T-helper 1 cell (primary cell): Measurements from ENCODE around the gene NOP58.
A peak's percentile ranks its signal among the peaks of the same experiment; 100 is the strongest.
"Not testable (repeated sequence)": the region's sequence is repeated elsewhere in the genome, so short reads cannot be mapped to it uniquely, and the experiment has no call there.

Experiments
- DNase-seq, 5 donors: peaks; one replicate each; pipeline ENCODE4 v3.0.0-alpha.2; 2012 to 2020
- total RNA-seq, 4 donors: gene quantifications; one replicate each; lab custom pipeline; 2026; lab: John Stamatoyannopoulos, UW

Gene NOP58, protein sequence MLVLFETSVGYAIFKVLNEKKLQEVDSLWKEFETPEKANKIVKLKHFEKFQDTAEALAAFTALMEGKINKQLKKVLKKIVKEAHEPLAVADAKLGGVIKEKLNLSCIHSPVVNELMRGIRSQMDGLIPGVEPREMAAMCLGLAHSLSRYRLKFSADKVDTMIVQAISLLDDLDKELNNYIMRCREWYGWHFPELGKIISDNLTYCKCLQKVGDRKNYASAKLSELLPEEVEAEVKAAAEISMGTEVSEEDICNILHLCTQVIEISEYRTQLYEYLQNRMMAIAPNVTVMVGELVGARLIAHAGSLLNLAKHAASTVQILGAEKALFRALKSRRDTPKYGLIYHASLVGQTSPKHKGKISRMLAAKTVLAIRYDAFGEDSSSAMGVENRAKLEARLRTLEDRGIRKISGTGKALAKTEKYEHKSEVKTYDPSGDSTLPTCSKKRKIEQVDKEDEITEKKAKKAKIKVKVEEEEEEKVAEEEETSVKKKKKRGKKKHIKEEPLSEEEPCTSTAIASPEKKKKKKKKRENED
- total RNA-seq: 224 to 322 (median 260) reads per million in 4 donors

DNA sequence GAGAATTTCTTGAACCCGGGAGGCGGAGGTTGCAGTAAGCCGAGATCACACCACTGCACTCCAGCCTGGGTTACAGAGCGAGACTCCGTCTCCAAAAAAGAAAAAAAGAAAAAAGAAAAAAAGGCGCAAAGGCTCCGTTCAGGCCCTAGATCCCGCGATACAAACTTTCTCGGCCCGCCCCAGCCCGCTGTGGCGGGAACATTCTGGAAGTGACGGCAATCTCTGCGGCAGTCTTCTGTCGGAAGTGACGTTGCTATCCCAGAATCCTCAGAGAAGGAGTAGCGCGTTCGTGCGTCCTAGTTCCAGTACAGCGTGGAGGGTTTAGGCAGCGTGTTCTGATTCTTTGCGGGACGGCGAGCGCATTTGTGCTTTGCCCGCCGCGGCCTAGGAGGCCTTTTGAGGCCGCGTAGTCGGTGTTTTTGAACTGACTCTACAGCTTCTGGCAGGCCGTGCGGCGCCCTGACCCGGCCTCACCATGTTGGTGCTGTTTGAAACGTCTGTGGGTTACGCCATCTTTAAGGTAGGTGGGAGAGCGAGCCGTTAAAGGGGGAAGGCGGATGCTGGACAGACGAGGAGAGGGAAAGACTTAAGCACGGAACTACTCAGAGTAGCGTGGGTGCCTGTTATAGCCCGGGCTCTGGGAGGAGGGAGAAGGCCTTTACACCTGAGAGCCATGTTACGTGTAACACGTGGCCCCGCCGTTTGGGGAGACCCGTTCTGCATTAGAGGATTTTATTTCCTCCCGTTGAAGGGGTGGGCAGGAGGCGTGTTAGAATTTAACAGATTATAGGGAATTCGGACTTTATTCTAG is at the start of gene NOP58:
NOP58 (plus strand) TSS at position 297 of the 811 bp plus-strand sequence; CDS start at position 476, 179 bp downstream.
- peak; percentile 75 to 95 (median 88) for DNase-seq

DNA sequence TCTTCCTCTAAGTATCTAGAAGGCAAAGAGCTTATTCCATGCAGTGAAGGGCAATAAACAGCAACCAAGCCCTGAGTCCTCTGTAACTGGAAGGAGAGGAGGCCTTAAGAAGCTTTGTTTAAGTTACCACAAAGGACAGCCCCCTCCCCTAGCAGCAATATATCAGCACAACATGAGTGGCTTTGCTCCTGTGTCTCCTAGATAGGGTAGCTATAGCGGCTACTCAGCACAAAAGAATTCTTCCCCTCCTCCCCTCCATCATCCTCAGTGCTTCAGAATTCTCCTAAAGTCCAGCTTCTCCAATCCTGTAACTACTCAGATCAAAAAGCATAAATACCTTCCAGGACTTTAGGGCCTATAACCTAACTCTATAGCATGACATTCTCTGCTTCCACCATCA is 43.7 kb upstream of the NOP58 start:
- DNase-seq: no peak

DNA sequence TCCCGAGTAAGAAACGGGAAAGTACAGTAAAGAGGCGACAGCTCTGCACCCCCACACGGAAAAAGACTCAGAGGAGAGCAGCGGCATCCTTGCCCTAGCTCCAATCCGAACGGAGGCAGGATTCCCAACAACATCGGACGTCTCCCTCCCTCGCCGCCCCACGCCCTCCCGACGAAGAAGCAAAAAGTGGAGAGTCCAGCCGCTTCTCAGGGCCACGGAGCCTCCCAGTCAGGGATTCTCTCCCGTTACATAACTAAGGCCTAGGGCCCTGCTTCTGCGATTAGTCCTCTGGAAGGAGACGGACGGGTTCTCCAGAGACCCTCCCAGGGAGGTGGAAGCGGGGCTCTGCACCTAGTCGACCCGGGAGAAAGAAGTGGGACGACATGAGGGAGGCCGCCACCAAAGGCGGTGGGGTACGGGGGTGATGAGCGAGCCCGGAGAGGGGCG is 27.8 kb upstream of the NOP58 start:
- DNase-seq: peak in 4 of 5 donors; percentile 1 to 8 (median 4)

DNA sequence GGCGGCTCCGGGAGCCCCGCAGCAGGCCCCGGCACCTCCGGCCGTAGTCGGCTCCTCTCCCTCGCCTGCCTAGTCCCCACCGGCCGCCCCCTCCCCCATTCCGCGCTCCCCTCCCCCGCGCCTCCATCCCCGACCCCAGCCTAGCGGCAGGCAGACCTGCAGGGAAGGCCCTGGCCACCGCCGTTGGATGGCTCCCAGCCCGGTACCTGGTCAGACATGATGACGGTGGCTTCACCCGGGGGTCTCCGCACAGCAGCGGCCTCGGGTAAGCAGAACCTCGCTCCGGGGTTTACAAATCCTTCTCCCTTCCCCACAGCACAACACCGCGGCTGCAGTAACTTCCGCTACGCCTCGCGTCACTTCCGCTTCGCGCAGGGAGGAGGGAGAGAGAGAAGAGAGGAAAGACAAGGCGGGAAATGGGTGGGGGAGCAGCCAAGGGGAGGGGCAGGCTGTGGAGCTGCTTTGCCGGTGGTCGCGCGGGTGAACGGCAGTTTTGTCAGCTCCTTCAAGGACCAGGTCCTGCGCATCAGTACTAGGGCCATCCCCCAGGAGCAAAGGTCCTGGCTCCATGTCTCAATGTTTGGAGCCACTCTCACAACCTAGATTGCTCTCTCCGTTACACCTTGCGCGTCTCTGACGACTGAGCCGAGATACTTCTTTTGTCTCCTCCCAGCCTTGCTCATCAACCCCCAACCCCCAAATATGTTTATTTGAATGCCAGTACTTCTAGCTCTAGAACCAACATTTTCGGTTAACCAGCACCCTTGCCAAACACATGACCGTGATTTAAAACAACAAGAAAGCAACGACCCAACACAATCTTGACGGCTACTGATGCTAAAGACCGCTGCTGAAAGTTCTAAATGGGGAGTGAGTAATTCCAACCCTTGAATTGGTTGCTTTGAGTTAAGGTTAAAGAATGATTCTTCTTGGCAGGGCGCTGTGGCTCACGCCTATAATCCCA is 27.0 kb upstream of the NOP58 start, which contains the start of gene SUMO1:
SUMO1 (minus strand) TSS at position 364 of the 964 bp plus-strand sequence; CDS start at position 218, 146 bp downstream.
- peak; percentile 71 to 93 (median 85) for DNase-seq

DNA sequence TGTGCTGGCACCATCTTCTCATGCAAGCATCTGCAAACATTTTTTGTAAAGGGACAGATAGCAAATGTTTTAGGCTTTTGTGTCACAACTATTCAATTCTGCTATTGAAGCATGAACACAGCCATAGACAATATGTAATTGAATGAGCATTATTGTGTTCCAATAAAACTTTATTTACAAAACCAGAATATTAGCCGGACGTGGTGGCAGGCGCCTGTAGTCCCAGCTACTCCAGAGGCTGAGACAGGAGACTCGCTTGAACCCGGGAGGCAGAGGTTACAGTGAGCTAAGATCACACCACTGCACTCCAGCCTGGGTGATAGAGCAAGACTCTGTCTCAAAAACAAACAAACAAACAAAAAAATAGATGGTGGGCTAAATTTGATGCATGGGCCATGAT is 17.9 kb upstream of the NOP58 start:
- DNase-seq: not testable (repeated sequence)

DNA sequence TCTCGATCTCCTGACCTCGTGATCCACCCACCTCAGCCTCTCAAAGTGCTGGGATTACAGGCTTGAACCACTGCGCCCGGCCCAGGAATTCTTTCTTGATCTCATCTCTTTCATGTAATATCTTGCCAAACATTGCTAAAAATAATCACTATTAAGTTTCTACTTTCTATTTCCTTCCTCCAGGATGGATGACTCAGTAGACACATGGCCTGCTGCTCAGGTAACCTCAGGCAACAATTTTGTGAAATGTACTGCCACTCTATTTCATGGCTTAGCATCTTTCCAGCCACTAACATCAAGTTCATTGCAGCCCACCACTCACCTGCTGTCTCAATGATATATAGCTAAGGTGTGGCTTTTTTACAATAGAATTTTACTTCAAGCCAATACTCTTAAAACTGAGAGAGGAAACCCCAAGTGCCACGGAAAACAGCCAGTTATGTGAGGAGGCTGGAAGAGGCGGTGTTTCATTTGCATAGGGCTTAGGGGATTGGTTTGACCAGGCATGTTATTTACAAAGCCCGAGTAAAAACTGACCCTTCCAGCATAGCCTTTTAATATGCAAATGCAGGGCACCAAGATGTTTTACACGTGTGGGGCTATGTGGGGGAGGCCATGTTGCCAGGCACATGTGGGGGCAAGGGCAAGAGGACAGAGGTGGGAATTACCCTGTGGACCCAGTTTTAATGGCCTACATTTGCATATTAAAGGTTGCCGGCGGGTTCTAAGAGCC is 15.9 kb upstream of the NOP58 start:
- DNase-seq: no peak

DNA sequence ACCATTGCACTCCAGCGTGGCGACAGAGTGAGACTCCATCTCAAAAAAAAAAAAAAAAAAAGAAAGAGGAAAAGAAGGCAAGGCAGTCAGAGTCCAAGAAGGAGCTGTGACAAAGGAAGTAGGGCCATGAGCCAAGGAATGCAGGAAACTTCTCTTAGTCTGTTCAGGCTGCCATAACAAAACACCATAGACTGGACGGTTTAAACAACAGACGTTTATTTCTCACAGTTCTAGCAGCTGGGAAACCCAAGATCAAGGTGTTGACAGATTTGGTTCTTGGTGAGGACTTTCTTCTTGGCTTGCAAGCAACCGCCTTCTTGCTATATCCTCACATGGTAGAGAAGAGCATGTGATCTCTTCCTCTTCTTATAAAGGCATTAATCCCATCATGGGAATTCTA is 14.1 kb upstream of the NOP58 start:
- no peak for DNase-seq

DNA sequence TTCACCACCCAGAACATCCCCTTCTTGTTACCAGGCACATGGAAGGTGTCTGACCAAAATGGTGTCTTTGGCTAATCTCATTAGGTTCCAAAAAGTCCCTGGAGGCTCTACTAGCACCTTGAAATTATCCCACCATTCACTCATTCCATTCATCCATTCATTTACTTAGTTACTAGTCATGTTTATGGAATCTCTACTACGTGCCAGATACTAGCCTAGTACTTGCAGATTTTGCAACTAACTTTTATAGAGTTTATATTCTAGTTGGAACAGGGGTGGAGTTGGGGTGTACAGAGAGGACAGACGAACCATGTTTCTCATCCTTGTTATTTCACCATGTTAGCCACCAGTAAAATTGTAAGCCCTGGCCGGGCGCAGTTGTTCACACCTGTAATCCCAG is 4.0 kb upstream of the NOP58 start:
- no peak for DNase-seq

DNA sequence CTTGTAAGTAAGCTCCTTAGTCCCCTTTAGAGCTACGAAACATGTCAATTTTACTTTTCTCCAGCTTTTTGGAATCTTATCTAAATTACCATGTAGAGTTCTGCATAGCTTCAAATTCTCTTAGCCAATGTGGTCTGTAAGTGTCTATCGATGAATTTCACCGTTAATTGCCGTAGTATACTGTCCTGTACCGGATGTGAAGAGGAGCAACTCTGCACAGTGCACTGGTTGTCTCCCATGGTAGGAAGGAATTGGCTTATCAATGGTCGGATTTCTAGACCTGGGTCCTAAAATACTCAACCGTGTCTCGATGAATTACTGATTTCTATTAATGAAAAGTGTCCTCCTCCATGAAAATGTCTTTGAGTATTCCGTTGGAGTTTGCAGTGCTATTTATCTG is 1.9 kb downstream of the NOP58 start:
- peak in 1 of 5 donors; percentile 58 for DNase-seq

DNA sequence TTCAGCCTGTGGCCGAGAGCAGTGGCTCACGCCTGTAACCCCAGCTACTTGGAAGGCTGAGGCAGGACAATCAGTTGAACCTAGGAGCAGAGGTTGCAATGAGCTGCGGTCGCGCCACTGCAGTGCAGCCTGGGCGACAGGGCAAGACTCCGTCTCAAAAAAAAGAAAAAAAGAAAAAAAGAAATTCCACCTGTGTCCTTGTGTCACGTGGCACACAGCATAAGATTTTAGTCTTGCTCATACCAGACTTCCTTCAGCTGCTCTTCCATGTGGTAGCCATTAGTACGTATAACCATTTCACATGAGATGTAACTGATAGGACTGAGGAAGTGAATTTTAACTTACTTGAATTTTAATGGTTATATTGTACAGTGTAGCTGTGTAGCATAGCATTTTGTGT is 4.0 kb downstream of the NOP58 start:
- DNase-seq: peak in 2 of 5 donors; percentile 17 to 56

DNA sequence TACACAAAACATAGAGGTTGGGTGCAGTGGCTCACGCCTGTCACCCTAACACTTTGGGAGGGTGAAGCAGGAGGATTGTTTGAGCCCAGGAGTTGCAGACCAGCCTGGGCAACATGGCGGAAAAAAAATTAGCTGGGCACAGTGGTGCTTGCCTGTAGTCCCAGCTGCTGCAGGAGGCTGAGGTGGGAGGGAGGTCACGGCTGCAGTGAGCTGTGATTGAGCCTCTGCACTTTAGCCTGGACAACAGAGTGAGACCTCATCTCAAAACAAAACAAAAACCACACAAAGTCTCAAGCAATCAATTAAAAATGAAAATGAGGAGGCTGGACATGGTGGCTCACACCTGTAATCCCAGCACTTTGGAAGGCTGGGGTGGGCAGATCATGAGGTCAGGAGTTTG is 4.9 kb downstream of the NOP58 start:
- DNase-seq: peak in 1 of 5 donors; percentile 13

DNA sequence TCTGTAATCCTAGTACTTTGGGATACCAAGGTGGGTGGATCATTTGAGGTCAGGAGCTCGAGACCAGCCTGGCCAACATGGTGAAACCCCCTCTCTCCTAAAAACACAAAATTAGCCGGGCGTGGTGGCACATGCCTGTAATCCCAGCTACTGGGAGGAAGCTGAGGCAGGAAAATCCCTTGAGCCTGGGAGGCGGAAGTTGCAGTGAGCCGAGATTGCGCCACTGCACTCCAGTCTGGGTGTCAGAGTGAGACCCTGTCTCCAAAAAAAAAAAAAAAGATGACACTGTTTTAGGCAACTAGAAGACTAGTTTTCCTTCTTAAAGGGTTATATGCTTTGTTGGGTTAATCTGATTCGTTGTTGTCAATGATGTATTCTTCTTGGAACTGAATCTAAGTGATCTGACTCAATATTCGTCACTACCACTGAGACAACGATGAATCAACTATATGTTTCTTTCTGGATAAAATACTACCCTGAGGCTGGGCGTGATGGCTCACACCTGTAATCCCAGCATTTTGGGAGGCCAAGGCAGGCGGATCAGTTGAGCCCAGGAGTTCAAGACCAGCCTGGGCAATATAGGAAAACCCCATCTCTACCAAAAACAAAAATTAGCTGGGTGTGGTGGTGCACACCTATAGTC is 10.6 kb downstream of the NOP58 start:
- peak in 1 of 5 donors; percentile 28 for DNase-seq

DNA sequence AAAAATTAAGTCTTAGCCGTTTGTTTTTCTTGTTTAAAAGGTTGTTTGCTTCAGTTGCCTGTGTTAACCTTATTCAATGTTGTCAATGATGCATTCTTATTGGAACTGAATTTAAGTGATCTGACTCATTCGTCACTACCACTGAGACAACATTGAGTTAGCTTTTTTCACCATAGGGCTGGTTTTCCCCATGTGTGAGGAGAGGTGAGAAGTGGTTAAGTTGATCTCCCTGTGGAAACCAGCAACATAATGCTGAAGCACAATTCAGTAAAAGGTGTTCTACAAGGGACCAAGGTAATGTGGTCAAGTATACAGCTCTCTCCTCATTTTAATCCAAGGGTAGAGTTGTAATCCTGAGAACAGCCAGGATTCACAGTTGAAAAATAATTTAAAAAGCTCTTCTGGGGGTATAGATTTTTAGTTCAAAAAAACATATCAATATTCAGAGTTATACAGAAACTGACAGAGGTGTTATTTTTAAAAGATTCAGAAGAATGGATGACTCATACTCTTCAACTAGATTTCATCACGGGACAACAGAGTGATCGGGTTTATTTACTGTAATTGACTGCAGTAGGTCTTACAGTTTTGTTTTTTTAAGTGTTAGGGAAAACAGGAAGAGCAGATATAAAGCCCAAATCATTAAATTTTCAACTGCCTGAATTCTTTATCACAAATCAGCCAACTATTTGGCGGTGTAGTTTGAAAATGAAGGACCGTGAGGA is 12.6 kb downstream of the NOP58 start:
- peak in 1 of 5 donors; percentile 64 for DNase-seq

DNA sequence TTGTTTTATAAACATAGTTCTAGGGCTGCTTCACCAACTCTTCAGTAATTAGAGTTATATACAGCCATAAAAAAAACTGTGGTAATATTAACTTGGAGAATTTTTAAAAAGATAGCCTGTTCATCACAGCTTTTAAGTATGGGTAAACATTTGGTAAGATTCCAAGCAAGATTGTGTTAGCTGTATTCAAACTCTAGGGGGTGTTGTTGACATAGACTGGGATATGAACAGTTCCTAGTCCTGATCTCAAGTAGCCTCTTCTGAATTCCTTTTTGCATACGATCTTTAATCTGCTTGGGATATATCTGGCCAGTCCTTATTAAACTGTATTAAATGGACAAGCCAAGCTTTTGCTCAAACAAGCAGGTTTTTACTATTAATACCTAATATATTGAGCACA is 13.4 kb downstream of the NOP58 start:
- no peak for DNase-seq

DNA sequence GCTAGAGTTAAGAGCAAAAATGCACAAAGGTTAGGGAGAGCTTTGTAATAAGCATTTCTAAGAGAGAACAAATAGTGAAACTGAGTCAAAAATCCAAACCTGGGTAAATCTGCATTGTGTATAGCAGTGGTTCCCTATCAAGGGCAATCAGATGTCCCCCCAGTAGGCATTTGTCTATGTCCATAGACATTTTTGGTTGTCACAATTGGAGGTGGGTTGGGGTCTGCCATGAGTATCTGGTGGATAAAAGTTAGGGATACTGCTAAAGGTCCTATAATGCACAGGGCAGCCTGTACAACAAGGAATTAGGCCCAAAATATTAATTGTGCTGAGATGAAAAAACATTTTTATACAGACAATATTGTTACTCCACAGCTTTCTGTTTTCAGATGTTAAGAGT is 21.0 kb downstream of the NOP58 start:
- DNase-seq: no peak

DNA sequence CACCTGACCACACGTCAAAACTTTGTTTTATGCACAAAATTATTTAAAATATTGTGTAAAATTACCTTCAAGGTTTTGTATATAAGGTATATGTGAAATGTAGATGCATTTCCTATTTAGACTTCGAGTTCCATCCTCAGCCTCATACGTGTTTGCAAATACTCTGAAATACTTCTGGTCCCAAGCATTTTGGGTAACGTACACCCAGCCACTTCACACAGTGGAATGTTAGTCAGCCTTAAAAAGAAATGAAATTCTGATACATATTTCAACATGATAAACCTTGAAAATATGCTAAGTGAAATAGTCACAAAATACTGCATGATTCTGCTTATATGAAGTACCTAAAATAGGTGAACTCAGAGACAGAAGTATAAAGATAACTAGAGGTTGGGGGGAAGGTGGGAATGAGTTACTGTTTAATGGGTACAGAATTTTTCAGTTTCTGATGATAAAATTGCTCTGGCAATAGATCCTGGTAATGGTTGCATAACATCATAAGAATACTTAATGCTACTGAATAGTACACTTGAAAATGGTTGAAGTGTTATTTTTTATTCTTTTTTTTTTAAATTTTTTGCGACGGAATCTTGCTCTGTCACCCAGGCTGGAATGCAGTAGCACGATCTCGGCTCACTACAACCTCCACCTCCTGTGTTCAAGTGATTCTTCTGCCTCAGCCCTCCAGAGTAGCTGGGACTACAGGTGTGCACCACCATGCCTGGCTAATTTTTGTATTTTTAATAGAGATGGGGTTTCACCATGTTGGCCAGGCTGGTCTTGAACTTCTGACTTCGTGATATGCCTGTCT is 24.0 kb downstream of the NOP58 start:
- DNase-seq: no peak

DNA sequence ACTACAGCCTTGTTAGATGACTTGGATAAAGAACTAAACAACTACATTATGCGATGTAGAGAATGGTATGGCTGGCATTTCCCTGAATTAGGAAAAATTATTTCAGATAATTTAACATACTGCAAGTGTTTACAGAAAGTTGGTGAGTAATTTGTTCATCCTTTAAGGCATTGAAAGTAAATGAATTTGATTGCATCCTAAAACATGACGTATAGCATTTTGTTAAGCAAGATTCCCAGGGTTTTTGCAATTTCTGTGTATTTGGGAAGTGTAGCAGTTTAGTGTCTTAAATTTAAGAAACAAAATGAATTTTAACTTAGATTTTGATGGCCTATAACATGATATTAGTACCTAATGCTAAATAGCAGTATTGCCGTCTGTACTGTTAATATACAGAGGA is 24.8 kb downstream of the NOP58 start:
- no peak for DNase-seq

DNA sequence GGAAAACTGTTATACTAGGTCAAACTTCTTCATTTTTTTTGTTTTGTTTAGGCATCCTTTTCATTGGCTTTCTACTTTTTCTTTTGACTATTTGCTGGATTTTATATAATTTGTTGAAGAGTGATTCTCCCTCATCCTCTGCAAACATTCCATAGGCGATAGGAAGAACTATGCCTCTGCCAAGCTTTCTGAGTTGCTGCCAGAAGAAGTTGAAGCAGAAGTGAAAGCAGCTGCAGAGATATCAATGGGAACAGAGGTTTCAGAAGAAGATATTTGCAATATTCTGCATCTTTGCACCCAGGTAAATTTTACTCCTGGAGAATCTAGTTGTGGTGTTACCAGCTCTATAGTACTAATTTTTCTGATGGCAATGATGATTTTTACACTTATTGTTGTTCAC is 25.4 kb downstream of the NOP58 start:
- no peak for DNase-seq

DNA sequence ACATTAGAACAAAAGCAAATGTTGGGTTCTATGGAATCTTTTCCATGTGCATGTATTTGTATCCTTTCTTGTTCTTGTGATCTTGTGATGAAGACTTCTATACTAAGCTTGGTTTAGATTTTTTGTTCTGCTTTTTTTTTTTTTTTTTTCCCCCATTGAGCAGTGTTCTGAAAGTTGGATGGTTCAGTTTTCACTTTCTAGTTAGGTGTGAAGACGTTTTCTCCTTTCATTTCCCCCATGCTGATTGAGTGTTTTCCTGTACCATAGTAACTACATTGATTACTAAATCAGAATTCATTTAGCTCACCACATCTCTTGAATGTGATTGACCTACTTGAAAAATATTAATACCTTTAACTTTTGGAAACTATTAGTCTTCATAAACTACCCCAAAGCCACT is 34.1 kb downstream of the NOP58 start:
- peak in 1 of 5 donors; percentile 36 for DNase-seq
